ACHN (cell line): ENCODE data around the gene MGRN1.

ENCODE experiments used
- DNase-seq: peaks from one replicate; pipeline ENCODE4 v3.0.0-alpha.2; 2015
- in situ Hi-C: cut with HindIII; loops from 2 replicates; pipeline ENCODE4 v1.10.0; 2017; ENCODE audit warnings: low sequenced_read_pairs, low pct_ligation_motif_present, low pct_unique_long_range_greater_than_20kb

Gene MGRN1

DNA sequence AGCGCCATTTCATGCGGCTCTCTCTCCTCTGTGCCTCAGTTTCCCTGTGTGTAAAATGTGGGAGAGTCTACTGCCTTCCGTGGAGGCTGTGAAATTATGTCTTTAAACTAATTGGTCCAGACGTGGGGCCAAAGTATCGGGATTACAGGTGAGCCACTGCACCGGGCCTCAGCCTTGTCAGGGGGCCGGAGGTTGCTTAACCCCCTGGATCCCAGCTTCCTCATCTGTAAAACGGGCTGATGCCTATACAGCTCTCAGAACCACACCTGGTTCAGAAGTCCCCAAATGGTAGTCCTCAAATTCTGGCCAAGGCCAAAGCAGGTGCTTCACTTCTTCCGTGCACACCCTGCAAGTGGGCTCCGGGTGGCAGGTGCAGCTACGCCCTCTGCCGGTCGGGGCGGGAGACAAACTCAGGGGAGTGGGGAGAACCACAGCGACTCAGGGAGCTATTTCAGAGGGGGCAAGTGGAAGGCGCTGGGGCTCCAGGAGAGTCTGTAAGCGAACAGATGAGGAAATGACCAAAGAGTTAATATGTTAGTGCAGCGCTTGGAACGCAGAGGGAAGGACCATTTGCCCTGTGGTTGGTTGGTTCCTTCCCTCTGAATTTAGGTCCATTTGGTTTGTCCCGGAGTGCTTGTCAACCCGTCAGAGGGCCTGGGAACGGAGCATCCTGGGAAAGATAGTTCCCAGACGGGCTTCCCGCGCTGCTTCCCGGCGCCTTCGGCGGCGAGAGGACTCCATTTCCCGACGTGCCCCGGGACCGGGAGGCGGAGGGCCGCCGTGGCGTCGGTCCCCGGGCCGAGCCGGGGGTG lies at the start of gene MGRN1:
Gene MGRN1 (plus strand): TSS at position 812 of the 812 bp plus-strand sequence. CDS start 135 bp downstream, outside the sequence.
- peak; percentile 99 for DNase-seq
- in situ Hi-C loops, result no loop called here

DNA sequence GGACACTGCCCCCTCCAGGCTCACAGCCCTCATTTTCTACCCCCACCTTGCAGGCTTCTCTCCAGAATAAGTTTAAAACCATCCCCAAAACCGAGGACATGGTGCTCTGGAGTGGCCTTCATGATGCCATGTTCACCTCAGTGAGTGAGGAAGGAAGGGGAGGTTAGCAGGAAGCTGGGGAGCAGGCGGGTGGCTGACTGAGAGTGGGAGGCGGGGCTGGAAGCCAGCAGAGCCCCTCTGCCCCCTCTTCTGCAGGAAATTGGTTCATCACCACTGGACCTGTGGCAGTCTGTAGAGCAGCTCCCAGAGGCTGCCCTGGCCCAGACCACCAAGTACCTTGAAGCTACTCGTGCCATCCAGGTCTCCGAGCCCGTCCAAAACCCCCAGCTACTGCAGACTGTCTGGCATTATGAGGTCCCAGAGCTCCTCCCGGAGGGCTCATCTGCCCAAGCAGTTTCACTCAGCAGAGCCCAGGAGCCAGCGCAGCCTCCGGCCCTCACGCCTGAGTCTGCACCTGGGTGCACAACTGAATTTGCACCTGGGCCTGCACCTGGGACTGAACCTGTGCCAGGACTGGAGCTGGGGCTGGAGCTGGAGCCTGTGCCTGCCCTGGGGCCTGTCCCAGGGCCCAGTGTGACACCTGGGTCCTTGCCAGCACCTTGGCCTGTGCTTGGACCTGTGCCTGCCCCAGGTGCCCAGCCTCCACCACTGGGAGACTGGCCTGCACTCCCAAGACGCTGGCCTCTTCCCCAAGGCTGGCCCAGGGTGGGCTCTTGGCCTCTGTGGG lies 49.5 kb upstream of the MGRN1 start:
- in situ Hi-C loops, result no loop called here
- no peak for DNase-seq

DNA sequence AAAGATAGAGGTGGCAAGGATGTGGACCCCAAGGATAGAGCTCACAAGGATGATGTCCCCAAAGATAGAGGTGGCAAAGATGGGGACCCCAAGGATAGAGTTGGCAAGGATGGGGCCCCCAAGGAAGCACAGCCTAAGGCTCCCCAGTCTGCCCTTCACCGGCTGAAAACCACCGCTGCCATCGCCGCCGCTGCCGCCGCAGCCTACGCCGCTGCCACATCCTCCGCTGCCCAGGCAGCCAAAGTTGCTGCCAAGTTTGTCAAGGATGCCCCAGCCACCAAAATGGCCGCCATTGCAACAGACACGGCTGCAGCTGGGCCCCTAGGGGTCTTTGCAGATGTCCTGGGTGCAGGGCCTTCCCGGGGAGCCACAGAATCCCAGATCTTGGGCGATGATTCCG lies 48.6 kb upstream of the MGRN1 start:
- DNase-seq, result no peak
- in situ Hi-C loops, result no loop called here

DNA sequence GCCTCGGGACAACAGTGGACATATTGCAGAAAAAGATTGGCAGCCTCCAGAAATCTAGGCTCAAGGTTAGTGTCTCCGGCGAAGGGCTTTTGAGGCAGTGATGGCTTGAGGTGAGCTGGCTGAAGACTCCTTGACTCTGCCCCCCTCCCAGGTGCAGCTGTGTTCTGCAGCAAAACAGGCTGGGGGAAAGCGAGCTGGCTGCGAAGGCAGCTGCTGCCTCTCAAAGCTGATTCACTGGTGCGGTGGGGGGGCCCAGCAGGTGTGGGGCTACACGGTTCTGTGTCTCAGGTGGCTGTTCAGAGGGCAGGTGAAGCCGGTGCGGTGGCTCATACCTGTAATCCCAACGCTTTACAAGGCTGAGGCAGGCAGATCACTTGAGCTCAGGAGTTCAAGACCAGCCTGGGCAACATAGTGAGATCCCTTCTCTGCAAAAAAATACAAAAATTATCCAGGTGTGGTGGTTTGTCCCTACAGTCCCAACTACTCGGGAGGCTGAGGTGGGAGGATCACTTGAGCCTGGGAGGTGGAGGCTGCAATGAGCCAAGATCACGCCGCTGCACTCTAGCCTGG lies 45.6 kb upstream of the MGRN1 start:
- no peak for DNase-seq
- in situ Hi-C loops, result no loop called here

DNA sequence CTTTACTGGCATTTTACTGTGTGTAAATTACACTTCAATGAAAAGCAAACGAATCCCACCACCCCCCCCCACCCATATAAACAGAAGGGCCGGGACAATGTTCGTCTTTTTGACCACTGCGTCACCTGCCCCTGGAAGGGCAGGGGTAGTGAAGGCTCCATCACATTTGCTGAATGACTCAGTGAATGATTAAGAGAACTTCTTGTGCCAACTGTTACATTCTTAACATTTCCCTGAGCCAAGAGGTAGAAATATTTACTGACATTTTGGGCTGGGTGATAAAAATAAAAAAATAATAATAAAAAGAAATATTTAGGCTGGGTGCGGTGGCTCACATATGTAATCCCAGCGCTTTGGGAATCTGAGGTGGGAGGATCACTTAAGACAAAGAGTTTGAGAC lies 44.4 kb upstream of the MGRN1 start:
- peak; percentile 79 for DNase-seq
- in situ Hi-C loops, result no loop called here

DNA sequence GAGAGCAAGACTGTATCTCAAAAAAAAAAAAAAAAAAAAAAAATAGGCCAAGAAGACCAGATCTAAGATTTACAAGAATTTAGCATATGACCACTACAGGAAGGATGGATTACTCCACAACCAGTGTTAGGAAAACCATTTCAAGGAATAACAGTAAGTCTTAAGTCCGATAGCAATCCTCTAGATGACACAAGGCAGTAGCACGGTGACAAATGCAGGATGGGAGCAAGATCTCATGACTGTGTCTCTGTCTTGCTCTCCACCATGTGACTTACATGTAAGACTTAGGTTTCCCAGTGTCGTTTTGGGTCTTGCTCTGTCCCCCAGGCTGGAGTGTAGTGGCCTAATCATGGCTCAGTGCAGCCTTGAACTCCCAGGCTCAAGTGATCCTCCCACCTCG lies 40.7 kb upstream of the MGRN1 start:
- no peak for DNase-seq
- in situ Hi-C loops, result no loop called here

DNA sequence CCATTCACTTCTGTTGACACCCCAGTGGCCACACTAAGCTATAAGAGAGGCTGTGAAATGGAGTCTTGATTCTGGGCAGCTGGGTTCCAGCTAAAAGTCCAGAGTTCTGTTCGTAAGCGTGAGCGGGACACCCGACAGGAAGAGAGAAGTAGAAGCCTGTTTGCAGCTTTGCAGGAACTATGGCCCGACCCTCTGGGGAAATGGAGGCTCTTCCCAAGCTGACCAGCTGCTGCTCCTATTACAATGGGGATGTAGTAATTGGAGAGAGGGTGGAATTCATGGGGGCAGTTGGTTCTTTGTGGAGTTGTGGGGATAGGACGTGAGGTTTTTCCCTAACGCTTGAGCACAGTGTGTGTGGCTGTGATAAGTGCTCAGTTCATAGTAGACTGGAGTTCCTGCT lies 38.3 kb upstream of the MGRN1 start:
- in situ Hi-C loops, result no loop called here
- DNase-seq, result no peak

DNA sequence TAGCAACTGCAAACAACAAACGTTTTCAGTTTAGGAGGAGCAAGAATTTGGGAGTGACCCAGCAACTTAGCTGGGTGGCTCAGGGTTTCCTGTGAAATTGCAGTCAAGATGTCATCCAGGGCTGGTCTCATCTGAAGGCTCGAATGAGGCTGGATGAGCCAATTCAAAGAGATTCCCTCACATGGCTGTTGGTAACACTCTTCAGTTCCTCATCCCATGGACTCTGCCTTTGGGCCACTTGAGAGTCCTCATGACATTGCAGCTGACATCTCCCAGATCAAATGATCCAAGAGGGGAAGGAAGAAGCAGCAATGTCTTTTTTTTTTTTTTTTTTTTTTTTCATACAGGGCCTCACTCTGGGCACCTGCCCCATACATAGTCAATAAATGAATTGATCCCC lies 36.2 kb upstream of the MGRN1 start:
- in situ Hi-C loops, result no loop called here
- DNase-seq, result no peak

DNA sequence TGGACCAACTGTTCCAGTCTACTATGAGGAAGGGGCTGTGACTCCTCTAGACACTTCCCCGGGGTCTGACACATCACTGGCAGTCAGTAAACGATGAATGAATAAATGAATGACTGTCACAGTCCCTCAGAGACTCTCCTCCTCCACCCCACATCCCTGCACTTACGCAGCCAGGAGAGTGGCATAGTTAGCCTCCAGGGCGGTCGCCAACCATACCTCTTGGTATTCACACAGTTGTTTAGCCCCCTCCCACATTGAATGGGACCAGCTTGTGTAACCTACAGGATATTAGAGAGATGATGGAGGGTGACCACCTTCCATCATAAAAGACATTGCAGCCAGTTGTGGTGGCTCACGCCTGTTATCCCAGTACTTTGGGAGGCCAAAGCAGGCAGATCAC lies 35.7 kb upstream of the MGRN1 start:
- no peak for DNase-seq

DNA sequence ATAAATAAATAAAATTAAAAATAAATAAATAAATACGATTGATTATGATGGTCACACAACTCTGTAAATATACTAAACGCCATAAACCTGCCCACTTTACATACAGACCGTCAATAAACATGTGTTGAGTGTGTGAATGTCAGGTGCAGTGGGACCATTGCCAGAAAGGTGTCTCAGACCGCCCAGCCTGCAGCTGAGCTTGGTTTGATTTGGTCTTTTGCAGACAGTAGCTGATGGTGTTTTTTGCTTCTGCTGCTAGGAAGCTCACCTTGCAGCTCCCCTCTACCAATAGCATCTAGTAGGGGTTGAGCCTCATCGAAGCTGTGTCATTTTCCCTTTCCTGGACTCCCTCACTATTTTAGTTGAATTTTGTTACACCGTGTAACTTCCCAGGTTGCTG lies 33.4 kb upstream of the MGRN1 start:
- no peak for DNase-seq
- in situ Hi-C loops, result no loop called here

More for the DNA sequence above, 35.7 kb upstream of the MGRN1 start:
- in situ Hi-C loops, result no loop called here

DNA sequence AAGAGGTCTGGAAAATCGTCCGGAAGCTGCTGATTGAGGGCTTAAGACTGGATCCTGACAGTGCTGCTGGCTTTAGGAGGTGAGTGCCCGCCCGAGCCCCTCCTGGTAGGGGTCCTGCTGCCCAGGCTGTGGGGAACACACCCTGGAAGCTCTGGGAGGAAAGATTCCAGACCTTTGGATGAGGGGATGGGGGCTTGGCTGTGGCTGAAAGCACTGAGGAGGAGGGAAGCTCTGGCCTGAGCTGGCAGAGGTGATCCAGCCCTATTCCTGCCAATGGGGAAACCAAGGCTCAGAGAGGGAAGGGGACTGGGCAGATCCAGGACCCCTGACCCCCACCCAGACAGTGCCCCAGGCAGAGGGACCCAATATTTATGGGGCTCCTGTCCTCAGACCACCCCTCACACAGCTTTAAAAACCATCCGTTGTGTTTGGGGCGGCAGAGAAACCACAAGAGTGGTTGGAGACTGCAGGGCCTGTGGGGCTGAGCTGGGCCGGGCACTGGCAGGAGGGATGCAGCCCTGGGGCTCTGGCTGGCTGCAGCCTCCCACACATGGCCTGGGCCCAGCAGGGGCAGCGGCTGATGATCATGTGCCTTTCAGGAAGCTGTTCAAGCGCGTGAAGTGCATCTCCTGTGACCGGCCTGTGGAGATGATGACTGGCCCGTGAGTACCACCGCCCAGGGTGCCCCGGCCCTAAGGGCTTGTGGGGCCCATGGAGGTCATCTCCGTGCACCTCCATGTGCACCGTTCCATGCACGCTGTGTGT lies 32.7 kb upstream of the MGRN1 start:
- in situ Hi-C loops, result no loop called here
- peak; percentile 33 for DNase-seq

DNA sequence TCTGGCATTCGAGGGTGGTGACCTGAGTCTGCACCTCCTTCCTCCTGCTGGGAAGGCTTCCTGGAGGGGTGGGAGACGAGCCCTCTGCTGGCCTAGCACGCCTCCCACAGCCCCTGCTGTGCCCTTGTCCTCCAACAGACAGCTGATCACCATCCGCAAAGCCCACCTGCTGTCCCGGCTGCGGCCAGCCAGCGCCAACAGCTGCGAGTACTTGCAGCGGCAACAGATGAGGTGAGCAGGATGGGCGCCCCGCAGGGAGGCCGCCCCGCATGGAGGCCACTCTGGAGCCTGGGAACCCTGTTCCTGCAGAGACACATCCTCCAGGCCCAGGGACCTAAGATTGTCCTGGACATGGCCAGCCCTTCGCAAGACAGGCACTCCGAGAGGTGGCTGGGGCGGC lies 31.5 kb upstream of the MGRN1 start:
- in situ Hi-C loops, result no loop called here
- no peak for DNase-seq

DNA sequence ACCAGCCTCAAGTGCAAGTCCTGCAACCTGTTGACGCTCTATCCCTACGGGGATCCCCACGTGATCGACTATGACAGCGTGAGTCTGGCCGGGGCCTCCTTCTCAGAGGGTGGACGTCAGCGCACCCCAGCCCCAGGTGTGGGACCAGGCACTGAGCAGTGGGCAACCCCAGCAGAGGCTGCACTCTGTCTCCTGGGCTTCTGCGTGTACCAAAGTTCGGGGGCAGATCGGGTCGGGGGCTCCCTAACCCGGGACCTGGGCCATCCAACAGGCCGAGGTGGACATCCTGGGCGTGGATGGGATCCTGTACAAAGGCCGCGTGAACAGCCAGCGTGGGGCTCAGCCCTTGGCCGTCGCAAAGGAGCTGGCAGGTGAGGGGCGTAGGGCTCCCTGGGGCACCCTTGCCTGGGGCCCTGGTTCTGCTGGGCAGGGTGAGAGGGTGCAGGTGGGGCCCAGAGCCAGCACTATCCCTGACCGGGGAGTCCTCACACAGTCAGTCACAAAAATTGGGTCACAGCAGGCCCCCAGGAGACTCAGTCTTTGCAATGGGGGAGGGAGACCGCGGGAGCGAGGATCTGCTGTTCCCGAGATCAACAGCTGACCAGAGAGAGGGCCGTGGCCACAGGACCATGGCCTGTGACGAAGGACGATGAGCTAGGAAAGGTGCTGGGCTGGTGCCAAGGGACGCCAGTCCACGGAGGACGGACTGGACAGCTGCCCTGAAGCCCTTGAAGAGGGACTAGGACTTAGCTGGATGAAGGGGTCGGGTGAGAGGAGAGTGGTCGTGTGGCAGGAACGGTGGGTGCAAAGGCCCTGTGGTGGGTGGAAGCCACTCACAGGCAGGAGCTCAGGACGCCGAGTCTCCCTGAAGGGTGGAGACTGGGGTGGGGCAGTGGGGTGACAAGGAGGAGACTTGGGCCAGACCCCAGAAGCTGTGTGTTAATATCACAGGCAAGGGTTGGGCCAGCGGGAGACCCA lies 29.9 kb upstream of the MGRN1 start:
- no peak for DNase-seq
- in situ Hi-C loops, result no loop called here

DNA sequence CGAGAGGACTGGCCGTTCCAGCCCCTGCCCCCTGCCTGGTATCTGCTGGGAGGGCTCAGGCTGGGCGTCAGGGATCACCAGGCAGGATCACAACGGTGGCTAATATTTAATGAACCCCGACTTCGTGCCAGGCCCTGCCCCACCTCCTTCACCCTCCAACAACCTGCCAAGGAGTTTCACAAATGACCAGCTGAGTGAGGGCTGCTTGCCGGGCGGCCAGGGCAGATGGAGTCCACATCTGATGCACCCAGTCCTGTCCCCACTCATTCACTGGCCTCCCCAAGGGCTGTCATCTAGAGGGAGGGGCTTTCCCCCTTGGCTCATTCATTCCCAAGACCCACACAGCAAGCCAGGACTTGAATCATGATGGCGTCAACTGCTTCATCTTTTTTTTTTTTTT lies 27.5 kb upstream of the MGRN1 start:
- in situ Hi-C loops, result no loop called here
- peak; percentile 97 for DNase-seq

DNA sequence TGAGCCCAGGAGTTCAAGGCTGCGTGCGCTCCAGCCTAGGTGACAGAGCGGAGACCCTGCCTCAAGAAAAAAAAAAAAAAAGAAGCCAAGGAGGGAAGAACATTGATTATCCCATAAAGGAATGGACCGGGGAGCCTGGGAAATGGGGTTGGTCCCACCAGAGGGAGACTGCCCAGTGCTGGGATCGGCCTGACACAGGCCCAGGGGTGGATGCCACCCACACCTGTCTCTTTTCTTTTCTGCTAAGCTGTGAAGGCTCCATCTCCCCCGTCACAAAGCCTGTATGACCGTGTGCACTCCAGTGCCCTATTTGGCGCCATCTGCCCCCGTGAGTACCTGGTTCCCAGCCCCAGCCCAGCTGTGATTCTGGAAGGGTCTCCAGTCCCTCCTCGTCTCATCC lies 25.6 kb upstream of the MGRN1 start:
- in situ Hi-C loops, result no loop called here
- DNase-seq, result no peak

DNA sequence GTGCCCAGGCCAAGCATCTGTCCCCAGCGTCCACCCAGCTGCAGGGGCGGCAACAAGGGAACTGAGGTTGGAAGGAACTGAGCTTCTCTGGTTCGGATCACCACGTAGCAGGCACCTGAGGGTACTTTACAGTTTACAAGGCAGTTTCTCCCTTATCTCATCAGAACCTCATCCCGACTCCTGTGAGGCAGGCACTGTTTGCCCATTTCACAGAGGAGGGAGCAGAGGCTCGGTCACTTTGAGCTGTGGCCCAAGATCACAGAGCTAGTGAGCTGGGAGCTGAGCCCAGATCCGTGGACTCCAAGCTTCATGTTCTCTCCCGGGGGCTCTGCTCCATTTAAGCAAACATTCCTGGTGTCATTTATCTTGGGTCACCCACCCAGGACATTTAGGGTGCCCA lies 25.1 kb upstream of the MGRN1 start:
- DNase-seq, result no peak
- in situ Hi-C loops, result no loop called here

DNA sequence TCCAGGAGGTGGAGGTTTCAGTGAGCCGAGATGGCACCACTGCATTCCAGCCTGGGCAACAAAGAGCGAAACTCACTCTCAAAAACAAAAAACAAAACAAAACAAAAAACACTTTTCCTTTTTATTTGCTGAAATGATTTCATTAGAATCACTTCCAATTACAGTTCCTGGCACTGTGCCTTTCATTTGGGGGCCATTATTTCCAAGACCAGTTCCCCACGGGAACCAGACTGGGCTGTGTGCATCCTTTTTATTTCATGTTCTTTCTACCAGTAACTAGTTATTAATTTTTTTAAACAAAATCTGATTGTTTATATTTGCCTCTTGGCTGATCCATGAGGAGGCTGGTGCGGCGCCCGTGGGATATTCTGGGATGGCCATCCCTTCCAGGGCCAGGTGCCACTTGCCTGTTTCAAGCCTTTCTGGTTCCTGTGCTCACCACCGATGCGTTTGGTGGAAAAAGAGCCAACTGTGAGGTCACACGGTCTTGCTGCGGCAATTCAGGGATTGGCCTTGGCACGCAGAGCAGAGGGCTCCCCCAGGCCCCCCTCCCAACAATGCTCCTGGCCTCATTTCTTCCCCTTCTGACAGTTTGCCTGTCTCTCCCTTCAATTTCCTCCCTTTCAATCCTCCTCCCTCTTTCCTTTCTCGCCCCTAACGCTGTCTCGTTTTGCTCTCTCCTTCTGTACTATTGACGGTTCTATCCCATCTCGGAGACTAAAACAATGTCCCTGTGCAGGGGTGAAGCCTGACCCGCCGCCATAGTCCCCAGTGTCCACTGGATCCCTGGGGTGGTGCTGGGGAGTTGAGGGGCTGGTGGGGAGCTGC lies 23.4 kb upstream of the MGRN1 start:
- DNase-seq, result no peak
- in situ Hi-C loops, result no loop called here
